Ecto neural progenitor cell (in vitro differentiated cells): Measurements from ENCODE around the gene CKS1B.

Experiments
- DNase-seq: peaks from one replicate; pipeline ENCODE4 v3.0.0-alpha.2; 2018; ENCODE audit warnings: low spot score

Gene CKS1B

GRCh38 chr1:154945962-154946850 lies 28.3 kb upstream of the CKS1B start:
- DNase-seq = no peak

- DNase-seq = no peak
These were observed 26.4 kb upstream of the CKS1B start for GRCh38 chr1:154948079-154948478.

GRCh38 chr1:154951901-154952657 lies 22.4 kb upstream of the CKS1B start:
- no peak for DNase-seq

- DNase-seq = no peak
These were observed 21.8 kb upstream of the CKS1B start for GRCh38 chr1:154952664-154953063.

- no peak for DNase-seq
These were observed 20.9 kb upstream of the CKS1B start for GRCh38 chr1:154953611-154954038.

GRCh38 chr1:154954541-154954940 lies 19.9 kb upstream of the CKS1B start:
- DNase-seq = no peak

GRCh38 chr1:154955039-154955717 lies 19.3 kb upstream of the CKS1B start:
- DNase-seq = peak; percentile 73

GRCh38 chr1:154955718-154956543 lies 18.6 kb upstream of the CKS1B start, which contains the start of gene PBXIP1:
PBXIP1 (minus strand) TSS chr1:154956099; CDS start chr1:154953721, 2,378 bp downstream.
- DNase-seq = peak; percentile 91

- no peak for DNase-seq
These were observed 17.9 kb upstream of the CKS1B start for GRCh38 chr1:154956544-154956941.

GRCh38 chr1:154957091-154957657 lies 17.3 kb upstream of the CKS1B start:
- DNase-seq = no peak

- DNase-seq = no peak
These were observed 16.4 kb upstream of the CKS1B start for GRCh38 chr1:154958036-154958435.

GRCh38 chr1:154958681-154959425 lies 15.6 kb upstream of the CKS1B start:
- DNase-seq = no peak

GRCh38 chr1:154959426-154959780 lies 15.1 kb upstream of the CKS1B start:
- DNase-seq = no peak

- DNase-seq = no peak
These were observed 13.9 kb upstream of the CKS1B start for GRCh38 chr1:154960446-154961136.

- DNase-seq = peak; percentile 91
These were observed 13.0 kb upstream of the CKS1B start, which contains the start of gene PYGO2 for GRCh38 chr1:154961207-154962155. PYGO2 (minus strand) TSS chr1:154961782; CDS start chr1:154961576, 206 bp downstream.

- no peak for DNase-seq
These were observed 12.2 kb upstream of the CKS1B start for GRCh38 chr1:154962156-154962749.

- no peak for DNase-seq
These were observed 11.6 kb upstream of the CKS1B start for GRCh38 chr1:154962795-154963330.

GRCh38 chr1:154963643-154964042 lies 10.8 kb upstream of the CKS1B start:
- no peak for DNase-seq
